Activated CD4-positive, CD25-positive, alpha-beta regulatory T cell treated with anti-CD3 and anti-CD28 coated beads, Interleukin-2, amount 50 U/mL, for 16 hours (primary cell): ENCODE measurements around the gene APLNR.
"Not testable (repeated sequence)": the region's sequence is repeated elsewhere in the genome, so short reads cannot be mapped to it uniquely, and the experiment has no call there.

ENCODE experiments used
- DNase-seq: peaks from one replicate; pipeline ENCODE4 v3.0.0-alpha.2; 2020; ENCODE audit warnings: low read depth, low spot score

Gene APLNR

GRCh38 chr11:57237204-57237681 lies at the start of gene APLNR:
APLNR (minus strand) TSS chr11:57237250; CDS start chr11:57237004, 246 bp downstream.
- no peak for DNase-seq

DNA sequence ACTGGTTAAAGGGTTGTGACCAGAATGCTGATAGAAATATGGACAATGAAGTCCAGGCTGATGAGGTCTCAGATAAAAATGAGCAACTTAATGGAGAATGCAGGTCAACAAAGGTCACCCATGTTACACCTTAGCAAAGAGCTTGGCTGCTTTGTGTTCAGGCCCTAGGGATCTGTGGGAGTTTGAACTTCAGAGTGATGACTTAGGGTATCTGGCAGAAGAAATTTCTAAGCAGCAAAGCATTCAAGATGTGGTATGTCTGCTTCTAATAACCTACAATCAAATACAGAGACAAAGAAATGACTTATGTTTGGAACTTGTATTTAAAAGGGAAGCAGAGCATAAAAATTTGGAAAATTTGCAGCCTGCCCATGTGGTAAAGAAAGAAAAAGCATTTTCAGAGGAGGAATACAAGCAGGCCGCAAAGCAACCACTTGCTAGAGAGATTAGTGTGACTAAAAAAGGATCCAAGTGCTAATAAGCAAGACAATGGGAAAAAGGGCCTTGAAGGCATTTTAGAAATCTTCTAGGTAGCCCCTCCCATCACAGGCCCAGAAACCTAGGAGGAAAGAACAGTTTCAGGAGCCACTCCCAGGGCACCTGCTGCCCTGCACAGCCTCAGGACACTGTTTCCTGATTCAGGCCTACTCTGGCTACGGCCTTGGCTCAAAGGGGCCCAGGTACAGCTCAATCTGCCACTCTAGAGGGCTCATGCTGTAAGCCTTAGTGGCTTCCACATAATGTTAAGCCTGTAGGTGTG lies 46.4 kb upstream of the APLNR start:
- no peak for DNase-seq

DNA sequence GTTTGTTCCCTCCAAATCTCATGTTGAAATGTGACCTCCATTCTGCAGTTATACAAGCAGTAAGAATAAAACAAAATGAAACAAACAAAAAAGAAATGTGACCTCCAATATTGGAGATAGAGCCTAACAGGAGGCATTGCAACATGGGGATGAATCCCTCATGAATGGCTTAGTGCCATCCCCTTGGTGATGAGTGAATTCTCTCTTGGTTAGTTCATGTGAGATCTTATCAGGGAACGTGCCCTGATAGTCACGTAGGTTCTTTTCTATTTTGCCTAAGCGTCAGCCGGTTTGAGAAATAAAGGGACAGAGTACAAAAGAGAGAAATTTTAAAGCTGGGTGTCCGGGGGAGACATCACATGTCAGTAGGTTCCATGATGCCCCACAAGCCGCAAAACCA lies 44.5 kb upstream of the APLNR start:
- DNase-seq = not testable (repeated sequence)

GRCh38 chr11:57279116-57279515 lies 42.1 kb upstream of the APLNR start:
- no peak for DNase-seq

DNA sequence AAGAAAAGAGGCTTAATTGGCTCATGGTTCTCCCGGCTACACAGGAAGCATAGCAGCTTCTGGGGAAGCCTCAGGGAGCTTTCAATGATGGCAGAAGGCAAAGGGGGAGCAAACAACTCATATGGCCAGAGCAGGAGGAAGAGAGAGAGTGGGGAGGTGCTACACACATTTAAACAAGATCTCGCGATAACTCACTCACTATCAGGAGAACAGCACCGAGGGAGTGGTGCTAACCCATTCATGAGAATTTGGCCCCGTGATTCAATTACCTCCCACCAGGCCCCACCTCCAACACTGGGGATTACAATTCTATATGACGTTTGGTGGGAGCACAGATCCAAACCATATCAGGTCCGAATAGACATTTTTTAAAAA lies 41.7 kb upstream of the APLNR start:
- DNase-seq = no peak

DNA sequence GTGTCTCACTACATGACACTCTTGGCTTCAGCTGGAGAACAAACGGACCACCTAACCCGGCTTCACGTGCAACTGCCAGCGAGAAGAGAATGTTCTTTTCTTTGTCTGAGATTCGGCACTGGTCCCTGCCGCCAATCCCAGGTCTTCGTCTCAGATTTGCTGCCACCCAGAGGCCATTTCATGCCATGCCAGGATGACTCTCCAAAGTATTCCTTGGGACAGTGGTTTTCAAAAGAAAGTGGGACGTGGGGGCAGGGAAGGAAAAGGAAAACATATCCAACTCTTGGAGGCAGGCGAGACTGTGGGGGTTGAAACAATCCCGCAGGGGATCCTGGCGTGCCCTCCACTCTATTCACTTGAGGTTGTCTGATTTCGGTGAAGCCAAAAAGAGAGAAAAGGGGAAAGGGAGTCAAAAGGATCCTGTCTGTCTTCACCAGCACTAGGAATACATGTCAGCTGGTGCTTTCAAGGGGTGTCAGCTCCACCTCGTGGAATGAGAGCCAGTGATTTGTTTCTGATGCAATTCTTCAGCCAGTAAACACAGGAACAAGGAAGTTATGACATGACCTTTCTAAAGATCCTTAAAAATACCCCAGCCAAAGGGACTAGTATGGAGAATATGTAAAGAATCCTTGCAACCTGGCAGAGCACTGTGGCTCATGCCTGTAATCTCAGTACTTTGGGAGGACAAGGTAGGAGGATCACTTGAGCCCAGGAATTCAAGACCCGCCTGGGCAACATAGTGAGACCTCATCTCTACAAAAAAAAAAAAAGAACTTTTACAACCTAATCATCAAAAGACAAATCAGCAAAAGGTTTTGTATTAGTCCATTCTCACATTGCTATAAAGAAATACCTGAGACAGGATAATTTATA lies 41.0 kb upstream of the APLNR start:
- no peak for DNase-seq

- DNase-seq = no peak
These were observed 40.1 kb upstream of the APLNR start for GRCh38 chr11:57276971-57277675.

DNA sequence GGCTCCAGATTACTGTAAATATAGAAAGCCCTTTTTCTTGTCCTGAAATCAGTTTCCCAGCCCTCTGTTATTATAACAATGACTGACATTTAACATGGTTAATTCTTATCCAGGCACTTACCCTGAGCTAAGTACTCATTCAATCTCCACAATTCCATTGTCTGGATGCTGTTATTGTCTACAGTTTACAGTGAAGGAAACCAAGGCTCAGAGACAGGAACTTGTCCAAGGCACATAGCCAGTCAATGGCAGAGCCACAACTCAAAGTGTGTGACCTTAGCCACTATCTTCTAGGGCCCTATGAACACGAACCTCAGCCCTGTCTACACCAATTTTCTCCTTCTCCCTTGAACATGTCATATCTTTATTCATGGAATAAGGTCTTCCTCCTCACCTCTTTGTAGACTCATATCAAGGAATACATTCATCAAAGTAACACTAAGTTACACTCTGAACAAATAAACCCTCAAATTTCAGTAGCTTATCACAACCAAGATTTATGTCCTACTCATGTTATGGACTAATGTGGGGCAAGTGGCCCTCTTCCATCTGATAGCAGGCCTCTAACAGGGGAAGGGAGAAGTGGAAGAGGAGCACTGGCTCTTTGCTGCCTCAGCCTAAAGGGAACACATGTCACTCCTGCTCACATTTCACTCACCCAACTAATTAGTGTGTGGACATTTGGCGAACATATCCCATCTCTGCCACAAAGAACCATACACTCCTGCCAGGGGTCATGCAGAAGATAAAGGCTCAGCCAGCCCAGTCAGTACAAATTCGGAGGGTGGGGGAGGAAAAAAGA lies 39.3 kb upstream of the APLNR start:
- DNase-seq = no peak

DNA sequence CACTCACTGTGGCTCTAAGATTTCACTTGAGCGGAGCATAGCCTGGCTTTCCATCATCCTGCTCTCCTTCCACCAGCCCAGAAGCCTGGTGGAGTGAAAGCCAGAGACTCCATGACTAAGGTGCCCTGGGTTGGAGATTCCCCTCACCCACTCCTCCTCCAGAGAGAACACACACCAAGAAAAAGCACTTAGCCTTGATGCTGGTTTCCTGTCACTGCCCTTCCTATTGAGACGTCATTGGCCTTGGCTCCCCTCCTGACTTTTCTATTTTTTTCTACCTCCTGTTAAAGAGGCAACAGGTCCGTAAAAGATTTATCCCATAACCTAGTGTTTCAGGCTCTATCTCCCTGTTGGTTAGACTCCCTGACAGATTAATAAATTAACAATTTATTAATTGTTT lies 38.5 kb upstream of the APLNR start:
- no peak for DNase-seq

GRCh38 chr11:57274904-57275498 lies 38.0 kb upstream of the APLNR start:
- DNase-seq = no peak

GRCh38 chr11:57273448-57274058 lies 36.5 kb upstream of the APLNR start:
- no peak for DNase-seq

GRCh38 chr11:57269571-57270021 lies 32.5 kb upstream of the APLNR start:
- no peak for DNase-seq

GRCh38 chr11:57266157-57266556 lies 29.1 kb upstream of the APLNR start:
- no peak for DNase-seq

DNA sequence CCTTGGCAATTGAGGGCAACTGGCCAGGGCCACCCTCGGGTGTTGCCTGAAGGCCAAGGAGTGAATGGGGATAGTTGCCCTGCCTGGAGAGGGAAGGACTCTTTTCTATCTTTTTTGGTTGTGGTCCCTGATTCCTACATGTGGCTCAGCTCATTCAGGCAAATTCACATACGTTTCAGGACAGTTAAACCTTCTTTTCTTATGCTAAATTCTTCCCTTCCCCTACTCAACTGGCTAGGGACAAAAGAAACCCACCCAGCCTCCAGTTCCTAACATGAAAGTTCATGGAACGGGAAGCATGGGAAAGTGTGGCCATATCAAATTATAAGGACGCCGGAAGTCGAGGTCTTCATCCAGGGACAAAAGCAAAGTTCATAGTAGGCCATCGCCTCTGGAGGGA lies 26.3 kb upstream of the APLNR start:
- no peak for DNase-seq

DNA sequence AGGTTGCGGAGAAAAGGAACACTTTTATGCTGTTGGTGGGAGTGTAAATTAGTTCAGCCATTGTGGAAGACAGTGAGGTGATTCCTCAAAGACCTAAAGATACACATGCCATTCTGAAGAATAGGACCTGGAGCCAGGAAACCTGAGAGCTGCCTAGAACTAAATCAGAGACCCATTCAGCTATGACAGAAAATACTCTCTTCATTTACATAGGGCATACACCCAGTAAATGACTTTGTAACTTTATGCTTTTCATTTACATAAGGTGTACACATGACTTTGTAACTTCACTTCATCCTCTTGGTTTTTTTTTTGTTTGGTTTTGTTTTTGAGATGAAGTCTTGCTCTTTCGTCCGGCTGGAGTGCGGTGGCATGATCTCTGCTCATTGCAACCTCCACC lies 25.1 kb upstream of the APLNR start:
- no peak for DNase-seq

- no peak for DNase-seq
These were observed 24.1 kb upstream of the APLNR start for GRCh38 chr11:57260937-57261783.

DNA sequence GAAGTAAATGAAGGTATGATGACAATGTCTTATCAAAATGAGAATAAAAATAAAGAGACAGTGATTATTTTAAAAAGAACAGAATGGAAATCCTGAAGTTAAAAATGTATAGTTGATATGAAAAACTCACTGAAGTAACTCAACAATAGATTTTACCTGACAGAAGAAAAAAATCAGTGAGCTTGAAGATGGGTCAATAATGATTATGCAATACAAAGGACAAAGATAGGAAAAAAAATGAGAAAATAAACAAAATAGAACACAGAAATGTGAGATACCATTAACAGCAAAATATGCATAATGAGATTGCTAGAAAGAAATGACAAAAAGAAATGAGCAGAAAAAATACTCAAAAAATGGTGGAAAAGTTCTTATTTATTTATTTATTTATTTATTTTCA lies 19.1 kb upstream of the APLNR start:
- DNase-seq = no peak

GRCh38 chr11:57255618-57256017 lies 18.6 kb upstream of the APLNR start:
- DNase-seq = no peak

DNA sequence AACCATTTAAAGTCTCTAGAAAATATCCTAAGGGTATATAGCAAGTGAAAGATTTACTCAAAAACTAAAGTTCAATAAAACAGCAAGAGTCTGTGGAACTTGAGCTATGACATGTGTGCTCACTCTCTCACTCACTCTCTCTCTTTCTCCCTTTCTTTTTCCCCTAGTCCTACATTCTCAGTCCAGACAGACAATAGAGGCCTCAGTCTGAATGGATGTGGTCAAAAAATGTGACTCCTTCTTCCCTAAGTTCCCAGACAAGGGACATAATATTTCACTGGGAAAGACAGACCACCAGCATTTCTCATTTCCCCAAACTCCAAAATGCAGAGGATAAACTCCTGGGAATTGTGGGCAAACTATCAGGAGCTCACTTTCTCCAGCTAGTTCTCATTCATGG lies 17.6 kb upstream of the APLNR start:
- DNase-seq = no peak
